Activated T-helper 2 cell treated with anti-CD3 and anti-CD28 coated beads, Interferon-gamma antibody, Interleukin-2, Interleukin-4, amounts not matched to agents 10 μg/mL and 5 μg/mL and 100 μg/mL, durations not matched to agents 14 hours and 24 hours and 36 hours (primary cell): ENCODE results near the gene SNRPA. TPM values are rescaled to one million over a fixed set of nuclear protein-coding genes. Genes with fewer than 3 reads are reported as not detected.
"Not testable (repeated sequence)": the region's sequence is repeated elsewhere in the genome, so short reads cannot be mapped to it uniquely, and the experiment has no call there.

Source experiments
- DNase-seq: peaks from one replicate; pipeline ENCODE4 v3.0.0; 2021; ENCODE audit warnings: low spot score
- H3K27ac Mint-ChIP-seq: one replicate; pipeline ENCODE4 v1.8.0; 2021; ENCODE audit warnings: mixed read lengths
- H3K27me3 Mint-ChIP-seq: one replicate; pipeline ENCODE4 v1.8.0; 2021; ENCODE audit warnings: low read depth, mixed read lengths
- H3K36me3 Mint-ChIP-seq: one replicate; pipeline ENCODE4 v1.8.0; 2021; ENCODE audit warnings: low read depth, mixed read lengths
- H3K4me1 Mint-ChIP-seq: one replicate; pipeline ENCODE4 v1.8.0; 2021; ENCODE audit warnings: low read depth, mixed read lengths
- H3K4me3 Mint-ChIP-seq: one replicate; pipeline ENCODE4 v1.8.0; 2021; ENCODE audit warnings: low read depth, mild to moderate bottlenecking, moderate library complexity, mixed read lengths
- H3K9me3 Mint-ChIP-seq: one replicate; pipeline ENCODE4 v1.8.0; 2021; ENCODE audit warnings: mixed read lengths
- intact Hi-C: fragments of 100-400 bp; cut with micrococcal nuclease; formaldehyde crosslinking; loops from one replicate; pipeline ENCODE4 v1.15.1; 2023
- total RNA-seq: library from RNA; stranded (reverse); gene quantifications from 2 replicates; pipeline ENCODE4 v1.2.3, GENCODE V29; 2022

SNRPA gene
- total RNA-seq, 1 donor from 2014 or later = 257 TPM

DNA sequence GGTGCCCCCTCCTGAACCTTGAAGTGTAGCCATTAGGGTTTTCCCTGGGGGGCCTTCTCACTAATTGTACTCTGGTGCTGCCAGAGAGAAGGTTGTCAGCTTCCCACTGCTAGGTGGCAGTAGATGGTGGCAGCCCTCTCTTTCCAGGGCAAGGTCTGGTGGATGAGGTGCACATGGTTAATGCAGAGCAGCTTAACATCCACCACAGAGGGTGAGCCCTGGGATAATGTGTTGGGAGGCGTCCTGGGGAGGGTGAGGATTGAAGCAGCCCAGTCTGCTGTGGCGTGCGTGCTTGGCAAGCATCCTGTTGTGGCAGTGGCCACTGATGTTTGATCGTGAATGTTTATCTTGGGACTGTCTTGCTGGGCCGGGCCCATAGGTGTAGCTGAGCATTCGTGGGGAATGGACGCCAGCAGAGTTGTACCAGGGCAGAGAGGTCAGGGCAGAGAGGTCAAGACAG is 53.8 kb downstream of the SNRPA start:
- H3K4me1 Mint-ChIP-seq = peaks cover 75% of the 10 kb centered on the region

DNA sequence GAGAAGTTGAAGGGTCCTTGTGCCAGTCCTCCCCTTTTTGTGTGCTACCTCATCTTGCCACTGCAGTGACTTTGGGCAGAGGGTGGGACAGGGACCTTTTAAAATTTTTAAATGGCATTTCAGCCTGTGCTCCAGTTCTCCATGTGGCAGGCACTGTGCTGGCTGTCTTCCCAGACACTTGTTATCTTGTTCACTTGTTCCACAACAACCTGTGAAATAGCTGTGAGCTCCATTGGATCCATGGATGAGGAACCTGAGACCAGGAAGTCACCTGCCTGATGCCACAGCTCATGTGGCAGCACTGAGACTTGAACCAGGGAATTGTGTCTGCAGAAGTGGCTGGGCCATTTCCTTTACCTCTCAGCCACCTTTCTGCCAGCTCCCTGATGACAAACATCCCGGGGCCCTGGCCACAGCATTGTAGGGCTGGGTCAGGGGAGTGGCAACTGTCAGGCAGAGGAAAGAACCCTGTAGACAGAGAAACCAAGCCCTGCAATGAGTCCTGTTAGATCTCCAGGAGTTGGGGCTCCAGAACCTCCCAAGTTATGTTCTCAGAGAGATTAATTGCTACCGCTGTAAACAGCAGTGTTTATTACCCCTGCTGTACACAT is 54.4 kb downstream of the SNRPA start:
- Mint-ChIP-seq H3K36me3 (peaks cover 76% of the 10 kb centered on the region), H3K27me3 (no peaks in the 10 kb centered on the region), H3K9me3 (no peaks in the 10 kb centered on the region), H3K4me3 (peak overlapping the region; percentile 35), H3K27ac (peak overlapping the region; percentile 82), H3K4me1 (peaks cover 75% of the 10 kb centered on the region)
- intact Hi-C loops = loop anchor here (10.0 kb wide), 1 partner anchor 521 kb away; the partner anchor contains the start of gene AKT2
- no peak for DNase-seq

More for the DNA sequence above, 53.8 kb downstream of the SNRPA start:
- H3K9me3 Mint-ChIP-seq = no peaks in the 10 kb centered on the region
- no peaks in the 10 kb centered on the region for H3K27me3 Mint-ChIP-seq
- intact Hi-C loops = loop anchor here (10.0 kb wide), 1 partner anchor 520 kb away; the partner anchor contains the start of gene AKT2
- DNase-seq = no peak
- peaks cover 79% of the 10 kb centered on the region for H3K36me3 Mint-ChIP-seq
- peak overlapping the region; percentile 82 for H3K27ac Mint-ChIP-seq
- H3K4me3 Mint-ChIP-seq = peak overlapping the region; percentile 35

DNA sequence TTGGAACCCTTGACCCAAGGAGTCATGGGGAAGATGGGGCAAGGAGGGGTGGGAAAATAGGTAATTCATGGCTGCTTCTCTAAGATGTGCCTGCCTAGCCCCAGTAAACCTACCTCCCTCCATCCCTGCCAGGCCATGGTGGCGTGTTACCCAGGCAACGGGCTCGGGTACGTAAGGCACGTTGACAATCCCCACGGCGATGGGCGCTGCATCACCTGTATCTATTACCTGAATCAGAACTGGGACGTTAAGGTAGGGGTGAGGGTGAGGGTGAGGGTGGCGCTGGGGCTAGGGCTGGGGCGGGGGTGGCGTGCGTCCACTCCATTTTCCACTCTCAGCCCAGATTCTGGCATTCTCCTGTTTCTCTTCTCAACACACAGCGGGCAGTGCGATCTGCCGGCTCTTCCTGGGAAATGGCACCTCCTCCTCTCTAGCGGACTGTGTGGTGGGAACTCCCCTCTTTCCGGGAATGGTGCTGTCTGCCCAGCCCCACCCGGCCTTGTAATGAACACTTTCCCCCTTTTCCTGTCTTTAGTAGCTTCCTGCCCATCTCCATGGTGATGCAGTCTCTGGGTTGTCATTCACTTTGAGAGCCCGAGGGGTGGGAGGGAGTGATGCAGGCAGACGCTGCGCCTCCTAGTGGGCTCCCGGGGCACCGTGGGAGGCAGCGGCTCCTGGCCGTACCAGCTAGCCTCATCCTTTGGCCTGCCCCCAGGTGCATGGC is 55.6 kb downstream of the SNRPA start:
- peak; percentile 71 for DNase-seq
- H3K36me3 Mint-ChIP-seq = peaks cover 72% of the 10 kb centered on the region
- intact Hi-C loops = loop anchor here (2.0 to 10.0 kb wide), 2 partner anchors 56 to 522 kb away; partner anchors contain the start of genes ACTMAP, AKT2 and SNRPA
- H3K9me3 Mint-ChIP-seq = no peaks in the 10 kb centered on the region
- H3K27ac Mint-ChIP-seq = peak overlapping the region; percentile 83
- H3K4me3 Mint-ChIP-seq = peak overlapping the region; percentile 63
- no peaks in the 10 kb centered on the region for H3K27me3 Mint-ChIP-seq
- peaks cover 76% of the 10 kb centered on the region for H3K4me1 Mint-ChIP-seq

DNA sequence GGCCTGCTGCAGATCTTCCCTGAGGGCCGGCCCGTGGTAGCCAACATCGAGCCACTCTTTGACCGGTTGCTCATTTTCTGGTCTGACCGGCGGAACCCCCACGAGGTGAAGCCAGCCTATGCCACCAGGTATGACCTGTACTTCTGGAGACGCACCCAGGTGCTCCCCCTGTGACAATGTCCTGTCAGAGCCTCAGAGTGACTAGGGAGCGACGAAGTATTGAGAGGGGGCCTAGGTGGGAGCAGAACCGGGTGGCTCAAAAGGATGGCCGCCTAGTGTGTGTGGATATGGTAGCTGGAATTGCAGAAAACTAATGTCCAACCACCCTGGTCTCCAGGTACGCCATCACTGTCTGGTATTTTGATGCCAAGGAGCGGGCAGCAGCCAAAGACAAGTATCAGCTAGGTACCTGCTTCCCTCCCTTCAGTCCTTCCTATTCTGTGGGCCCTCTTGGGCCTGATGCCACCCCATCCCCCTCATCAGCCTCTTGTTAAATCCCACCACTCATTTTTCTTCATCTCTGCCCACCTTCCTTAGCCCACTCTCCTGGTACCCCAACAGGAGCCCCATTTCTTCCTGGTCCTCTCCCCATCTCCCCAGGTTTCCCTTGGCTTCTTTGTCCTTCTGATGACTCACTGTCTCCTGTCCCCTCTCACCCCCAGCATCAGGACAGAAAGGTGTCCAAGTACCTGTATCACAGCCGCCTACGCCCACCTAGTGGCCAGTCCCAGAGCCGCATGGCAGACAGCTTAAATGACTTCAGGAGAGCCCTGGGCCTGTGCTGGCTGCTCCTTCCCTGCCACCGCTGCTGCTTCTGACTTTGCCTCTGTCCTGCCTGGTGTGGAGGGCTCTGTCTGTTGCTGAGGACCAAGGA is 56.4 kb downstream of the SNRPA start:
- H3K36me3 Mint-ChIP-seq = peaks cover 64% of the 10 kb centered on the region
- no peak for DNase-seq
- peak overlapping the region; percentile 63 for H3K4me3 Mint-ChIP-seq
- H3K4me1 Mint-ChIP-seq = peaks cover 72% of the 10 kb centered on the region
- peak overlapping the region; percentile 83 for H3K27ac Mint-ChIP-seq
- no peaks in the 10 kb centered on the region for H3K9me3 Mint-ChIP-seq
- intact Hi-C loops = loop anchor here (2.0 to 10.0 kb wide), 2 partner anchors 57 to 523 kb away; partner anchors contain the start of genes ACTMAP, AKT2 and SNRPA
- peaks cover 4% of the 10 kb centered on the region for H3K27me3 Mint-ChIP-seq

DNA sequence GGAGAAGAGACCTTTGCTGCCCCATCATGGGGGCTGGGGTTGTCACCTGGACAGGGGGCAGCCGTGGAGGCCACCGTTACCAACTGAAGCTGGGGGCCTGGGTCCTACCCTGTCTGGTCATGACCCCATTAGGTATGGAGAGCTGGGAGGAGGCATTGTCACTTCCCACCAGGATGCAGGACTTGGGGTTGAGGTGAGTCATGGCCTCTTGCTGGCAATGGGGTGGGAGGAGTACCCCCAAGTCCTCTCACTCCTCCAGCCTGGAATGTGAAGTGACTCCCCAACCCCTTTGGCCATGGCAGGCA is 57.0 kb downstream of the SNRPA start:
- intact Hi-C loops = loop anchor here (10.0 kb wide), 1 partner anchor 523 kb away; the partner anchor contains the start of gene AKT2
- no peak for DNase-seq
- Mint-ChIP-seq H3K9me3 (no peaks in the 10 kb centered on the region), H3K4me3 (no peak overlapping the region), H3K27ac (peak overlapping the region; percentile 72), H3K27me3 (peaks cover 10% of the 10 kb centered on the region), H3K36me3 (peaks cover 62% of the 10 kb centered on the region), H3K4me1 (peaks cover 66% of the 10 kb centered on the region)

DNA sequence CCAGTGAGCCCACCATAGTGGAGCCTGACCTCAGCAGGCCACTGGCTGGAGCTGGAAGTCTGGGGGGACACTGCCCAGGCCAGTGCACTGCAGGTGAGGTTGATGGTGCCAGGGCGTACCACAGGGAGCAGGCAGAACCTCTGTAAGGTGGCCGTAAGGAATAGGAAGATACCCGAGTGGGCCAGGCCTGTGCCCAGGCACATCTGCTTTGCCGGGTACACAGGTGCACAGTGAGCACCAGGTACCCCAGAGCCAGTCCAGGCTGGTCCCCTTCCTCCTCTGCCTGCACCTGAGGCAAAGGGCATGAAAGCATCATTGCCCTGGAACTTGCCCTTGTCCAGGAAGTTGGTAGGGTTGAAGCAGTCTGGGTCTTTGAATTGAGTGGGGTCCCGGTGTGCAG is 57.5 kb downstream of the SNRPA start:
- no peak overlapping the region for H3K27ac Mint-ChIP-seq
- intact Hi-C loops = loop anchor here (10.0 kb wide), 1 partner anchor 524 kb away; the partner anchor contains the start of gene AKT2
- H3K9me3 Mint-ChIP-seq = no peaks in the 10 kb centered on the region
- H3K4me3 Mint-ChIP-seq = no peak overlapping the region
- H3K4me1 Mint-ChIP-seq = peaks cover 60% of the 10 kb centered on the region
- no peak for DNase-seq
- H3K36me3 Mint-ChIP-seq = peaks cover 57% of the 10 kb centered on the region
- H3K27me3 Mint-ChIP-seq = peaks cover 11% of the 10 kb centered on the region

DNA sequence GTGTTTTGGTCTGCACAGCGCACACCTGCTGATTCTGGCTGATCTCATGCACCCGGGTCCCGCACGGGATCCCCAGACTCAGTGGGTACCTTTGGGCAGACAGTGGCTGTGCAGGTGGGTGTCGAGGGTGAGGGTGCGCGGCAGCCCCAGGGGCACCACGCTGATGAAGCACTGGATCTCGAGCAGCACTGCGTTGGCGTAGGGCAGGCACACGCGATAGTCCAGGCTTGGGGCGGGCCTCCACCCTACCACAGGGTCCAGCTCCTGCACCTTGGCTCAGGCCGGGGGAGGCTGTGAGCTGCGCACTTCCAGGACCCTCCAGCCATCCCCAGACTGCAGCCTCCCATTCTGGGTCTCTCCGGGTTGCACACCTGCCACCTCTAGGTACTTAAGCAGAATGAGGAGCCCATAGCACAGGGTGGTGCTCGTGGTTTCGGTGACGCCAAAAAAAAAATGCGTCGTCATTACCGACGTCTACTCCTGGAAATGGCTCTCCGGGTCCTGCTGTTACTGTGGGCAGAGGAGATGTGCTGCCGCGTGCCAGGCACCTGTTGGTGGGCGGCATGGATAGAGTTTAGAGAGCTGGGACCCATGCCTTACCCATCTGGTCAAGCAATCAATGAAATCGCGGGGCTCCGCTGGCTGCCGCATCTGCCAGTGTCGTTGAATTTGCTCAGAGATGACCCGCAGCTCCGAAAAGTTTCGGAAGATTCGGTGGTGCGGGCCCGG is 58.5 kb downstream of the SNRPA start:
- Mint-ChIP-seq H3K4me1 (peaks cover 50% of the 10 kb centered on the region), H3K27ac (no peak overlapping the region), H3K9me3 (no peaks in the 10 kb centered on the region), H3K27me3 (peaks cover 19% of the 10 kb centered on the region), H3K36me3 (peaks cover 48% of the 10 kb centered on the region), H3K4me3 (peak overlapping the region; percentile 30)
- DNase-seq = no peak
- intact Hi-C loops = loop anchor here (10.0 kb wide), 1 partner anchor 525 kb away; the partner anchor contains the start of gene AKT2

DNA sequence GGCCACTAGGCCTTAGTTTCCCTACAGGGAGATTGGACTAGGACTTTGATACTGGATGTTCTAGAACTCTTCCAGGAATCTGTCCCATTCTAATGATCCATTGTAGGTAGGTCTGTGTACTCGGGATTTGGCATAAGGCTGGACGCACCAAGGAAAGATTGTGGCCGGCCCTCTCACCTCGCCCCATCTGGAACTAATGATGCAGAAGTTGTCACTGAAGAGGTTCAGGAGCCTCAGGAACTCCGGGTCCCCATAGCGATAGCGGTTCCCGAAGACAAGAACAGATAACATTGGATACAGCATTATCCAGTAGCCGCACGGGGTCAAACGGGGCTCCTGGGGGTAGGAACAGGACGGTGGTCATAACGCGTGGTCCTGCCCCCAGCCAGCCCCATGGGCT is 59.2 kb downstream of the SNRPA start:
- Mint-ChIP-seq H3K9me3 (no peaks in the 10 kb centered on the region), H3K4me1 (peaks cover 44% of the 10 kb centered on the region), H3K27ac (no peak overlapping the region), H3K4me3 (peak overlapping the region; percentile 30), H3K27me3 (peaks cover 26% of the 10 kb centered on the region), H3K36me3 (peaks cover 42% of the 10 kb centered on the region)
- no peak for DNase-seq
- intact Hi-C loops = no loop called here

DNA sequence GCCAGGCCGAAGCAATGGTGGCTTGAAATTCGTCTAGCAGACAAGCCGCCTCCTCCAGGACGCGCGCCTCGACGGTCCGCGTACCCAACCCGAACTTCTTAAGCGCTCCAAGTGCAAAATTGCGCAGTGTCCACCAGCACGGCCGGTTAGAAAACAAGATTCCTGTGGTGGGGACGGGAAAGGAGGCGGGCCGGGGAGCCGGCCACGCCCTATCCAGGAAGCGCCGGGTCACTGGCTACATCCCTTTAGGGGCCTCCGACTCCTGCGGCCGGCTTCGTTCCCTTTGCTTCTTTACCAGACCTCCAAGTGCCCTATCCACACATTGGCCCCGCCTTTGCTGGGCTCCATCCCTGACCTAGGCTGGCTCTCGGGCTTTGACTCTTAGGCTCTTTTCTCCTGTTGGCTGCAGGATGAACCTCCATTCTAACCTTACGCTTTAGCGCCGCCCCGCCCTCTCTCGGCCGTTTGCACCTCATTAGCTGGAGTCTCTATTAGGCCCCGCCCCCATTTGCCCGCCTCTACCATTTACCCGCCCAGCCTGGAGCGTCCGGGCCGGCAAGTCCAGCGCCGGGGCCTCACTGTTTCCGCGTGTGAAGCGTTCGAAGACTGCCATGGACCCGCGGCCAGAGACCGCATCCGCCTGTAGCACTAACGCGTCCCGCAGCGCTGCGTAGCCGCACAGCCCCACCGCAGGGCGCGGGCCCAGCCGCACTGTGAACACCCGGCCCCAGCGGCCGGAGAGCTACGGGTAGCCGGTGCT is 59.8 kb downstream of the SNRPA start:
- peak overlapping the region; percentile 75 for H3K27ac Mint-ChIP-seq
- H3K4me1 Mint-ChIP-seq = peaks cover 37% of the 10 kb centered on the region
- H3K27me3 Mint-ChIP-seq = peaks cover 29% of the 10 kb centered on the region
- peak; percentile 61 for DNase-seq
- H3K4me3 Mint-ChIP-seq = peak overlapping the region; percentile 90
- H3K9me3 Mint-ChIP-seq, intact Hi-C loops: not testable (repeated sequence)
- H3K36me3 Mint-ChIP-seq = peaks cover 36% of the 10 kb centered on the region

DNA sequence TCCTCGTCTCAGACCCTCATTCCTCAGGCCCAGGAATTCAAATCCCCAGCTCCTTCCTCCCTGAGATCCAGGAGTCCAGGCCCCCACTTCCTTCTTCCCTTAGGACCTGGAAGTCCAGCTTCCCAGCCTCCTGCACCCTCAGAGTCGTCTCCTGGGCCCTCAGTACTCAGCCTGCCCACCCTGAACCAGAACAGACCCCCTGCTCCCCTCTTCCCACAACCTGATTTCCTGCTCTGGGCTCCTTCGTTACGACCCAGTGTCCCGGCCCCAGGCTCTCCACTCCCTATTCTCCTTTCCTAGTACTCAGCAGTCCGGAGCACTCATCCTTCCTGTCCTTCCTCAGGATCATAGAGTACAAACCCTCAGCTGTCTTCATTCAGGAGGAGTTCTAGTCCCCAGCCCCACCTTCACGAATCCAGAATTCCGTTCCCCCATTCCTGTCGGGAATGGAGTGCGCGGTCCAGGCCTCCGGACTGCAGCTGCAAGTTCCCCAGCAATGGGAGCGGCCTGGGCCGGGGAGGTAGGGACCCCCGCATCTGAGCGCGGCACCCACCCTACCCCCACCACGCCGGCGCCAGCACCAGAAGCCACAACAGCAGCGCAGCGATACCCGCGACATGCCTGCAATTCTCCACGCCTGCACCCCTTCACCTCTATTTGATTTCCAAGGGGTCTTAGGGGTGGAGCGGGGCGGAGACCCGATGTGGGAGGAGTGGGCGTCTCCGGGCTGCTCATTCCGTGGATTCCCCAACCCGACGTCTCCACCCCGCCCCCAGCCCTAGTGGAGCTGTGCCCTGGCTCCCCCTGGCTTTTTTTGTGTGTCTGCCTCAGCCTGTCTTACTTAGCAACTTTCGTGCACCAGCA is 60.7 kb downstream of the SNRPA start:
- peak overlapping the region; percentile 68 for H3K27ac Mint-ChIP-seq
- peaks cover 32% of the 10 kb centered on the region for H3K27me3 Mint-ChIP-seq
- no peaks in the 10 kb centered on the region for H3K9me3 Mint-ChIP-seq
- H3K36me3 Mint-ChIP-seq = peaks cover 34% of the 10 kb centered on the region
- intact Hi-C loops = no loop called here
- H3K4me1 Mint-ChIP-seq = peaks cover 30% of the 10 kb centered on the region
- H3K4me3 Mint-ChIP-seq = peak overlapping the region; percentile 90
- no peak for DNase-seq

DNA sequence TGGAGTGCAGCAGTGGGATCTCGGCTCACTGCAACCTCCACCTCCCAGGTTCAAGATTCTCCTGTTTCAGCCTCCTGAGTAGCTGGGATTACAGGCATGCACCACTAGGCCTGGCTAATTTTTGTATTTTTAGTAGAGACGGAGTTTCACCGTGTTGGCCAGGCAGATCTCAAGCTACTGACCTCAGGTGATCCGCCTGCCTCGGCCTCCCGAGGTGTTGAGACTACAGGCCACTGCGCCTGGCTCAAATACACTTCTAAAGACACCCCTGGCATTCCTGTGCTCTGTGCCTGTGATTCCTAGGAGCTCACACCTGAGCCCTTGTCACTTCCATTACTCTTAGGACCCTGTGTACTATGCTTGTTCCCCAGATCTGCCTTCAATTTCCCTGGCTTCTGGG is 61.6 kb downstream of the SNRPA start:
- H3K27ac Mint-ChIP-seq, intact Hi-C loops, DNase-seq, H3K9me3 Mint-ChIP-seq: not testable (repeated sequence)
- Mint-ChIP-seq H3K4me1 (peaks cover 21% of the 10 kb centered on the region), H3K36me3 (peaks cover 26% of the 10 kb centered on the region), H3K27me3 (peaks cover 32% of the 10 kb centered on the region), H3K4me3 (peak overlapping the region; percentile 90)
